Heart left ventricle (tissue), 16 donors: Measurements from ENCODE around the gene NUBPL. TPM values are rescaled to one million over a fixed set of nuclear protein-coding genes. Genes with fewer than 3 reads are reported as not detected.
"Not testable (repeated sequence)": the region's sequence is repeated elsewhere in the genome, so short reads cannot be mapped to it uniquely, and the experiment has no call there.

Source experiments
- ATAC-seq, 4 donors: fragments of 200-7000 bp; cut with Tn5 transposase; one replicate each; pipeline ENCODE4 v1.9.1; 2020 to 2022; ENCODE audit warnings: moderate library complexity in 4 of 4, mild to moderate bottlenecking in 3 of 4, moderate number of reproducible peaks in 1 of 4
- DNase-seq, 5 donors: peaks; one replicate each; pipeline ENCODE4 v3.0.0-alpha.2; 2020
- H3K27ac ChIP-seq, 12 donors: fragments of 200-600 bp; sonication (generic) in 4 of 12; one replicate each; pipeline versions ENCODE4 v1.5.0 to v1.8.0; 2016 to 2022; ENCODE audit warnings: mild to moderate bottlenecking in 2 of 12
- H3K27me3 ChIP-seq, 9 donors: fragments of 200-600 bp; sonication (generic) in 2 of 9; one replicate each; pipeline versions ENCODE4 v1.5.1 to v1.8.0; 2016 to 2022; ENCODE audit warnings: mild to moderate bottlenecking in 3 of 9
- H3K36me3 ChIP-seq, 9 donors: fragments of 200-600 bp; sonication (generic) in 2 of 9; one replicate each; pipeline versions ENCODE4 v1.5.0 to v1.8.0; 2018 to 2022; ENCODE audit warnings: mild to moderate bottlenecking in 2 of 9
- H3K4me1 ChIP-seq, 12 donors: fragments of 200-600 bp; sonication (generic) in 4 of 12; one replicate each; pipeline versions ENCODE4 v1.5.0 to v1.8.0; 2016 to 2022; ENCODE audit warnings: mild to moderate bottlenecking in 3 of 12
- H3K4me3 ChIP-seq, 12 donors: fragments of 200-600 bp; sonication (generic) in 4 of 12; one replicate each; pipeline versions ENCODE4 v1.5.0 to v1.8.0; 2017 to 2022; ENCODE audit warnings: mild to moderate bottlenecking in 9 of 12, moderate library complexity in 4 of 12
- H3K9me3 ChIP-seq, 12 donors: fragments of 200-600 bp; sonication (generic) in 4 of 12; one replicate each; pipeline versions ENCODE4 v1.5.0 to v1.8.0; 2016 to 2022; ENCODE audit warnings: mild to moderate bottlenecking in 1 of 12
- POLR2A ChIP-seq, 2 donors: fragments of 450-650 bp; IDR thresholded peaks; one replicate each; pipeline ENCODE4 v1.6.1; 2017; ENCODE audit warnings: antibody characterized with exemption in 2 of 2, mild to moderate bottlenecking in 2 of 2, moderate library complexity in 2 of 2
- WGBS, 4 donors: extraction: QIAGEN DNeasy Blood & Tissue Kit in 2 of 4; methylation state at CpG; one replicate each; pipeline versions ENCODE4 v1.1.5 to v1.1.7; 2013 to 2018; 5-methylcytosine and 5-hydroxymethylcytosine counted together
- intact Hi-C, 10 donors: fragments of 100-400 bp; cut with DNase I; formaldehyde crosslinking; loops; one replicate each; pipeline versions ENCODE4 v1.11.1 to v1.14.2; 2022
- polyA plus RNA-seq, 2 donors: library from polyadenylated mRNA; stranded (reverse); fragments of 200-250 nt; gene quantifications; one replicate each; pipeline ENCODE4 v1.2.3, GENCODE V29; 2013
- total RNA-seq, 9 donors: library from RNA; depleted of rRNA in 2 of 9; stranded (reverse); fragments of >200 nt in 2 of 9; fragmentation: NEBNext Ultra II Directional in 3 of 9; extraction: Animal tissue kit (Norgen Biotek cat#: 25700) in 3 of 9; gene quantifications; one replicate each; pipeline versions ENCODE4 v1.1.0 to v1.2.4, GENCODE V29; 2016 to 2023
- TF ChIP-seq, protein P1 (sequence below), 12 donors: fragments of 200-600 bp; sonication (generic) in 4 of 12; IDR thresholded peaks; one replicate each; pipeline versions ENCODE4 v1.5.0 to v1.8.0; 2018 to 2022; ENCODE audit warnings: antibody characterized with exemption in 12 of 12, mild to moderate bottlenecking in 5 of 12
- donor health status: ischemic (EF 13 %, LVEDD 7.1; RV severe dilation, severe dysfunction).
- donor health status: healthy with polysubstance abuse.
- donor health status: DM: no; HTN: yes; CAD: no.
- donor health status: DM: no; HTN: no; CAD: no.
- donor health status: ischemic (EF 25% LVEDD 6.9; RV normal size, moderate dysfunction).
- donor health status: ischemic (EF 25% LVEDD 5.7; RV mildly dilated, moderate dysfunction).
- donor health status: healthy.
- donor health status: DM: yes; HTN: yes; CAD: no.
- donor health status: ischemic (EF 35%, LVEDD 5.7; RV mildly dilated, moderate dysfunction).
- donor health status: nonischemic (EF 11% LVEDD 7.7; RV severe dilation, severe dysfunction).
- donor health status: DM: yes; HTN: yes; CAD: no.
- donor health status: PGD.
- donor health status: ischemic (EF 29% LVEDD 5.4; RV normal size, mild dysfunction).
- donor health status: nonischemic (EF 23%, LVEDD 6.1; RV moderate dilation, normal function).

NUBPL gene
- total and polyA plus RNA-seq, 11 donors, result 6.2 to 28.7 (median 18.9) TPM

GRCh38 chr14:31745741-31746140, 184.5 kb downstream of the NUBPL start:
- Histone ChIP-seq H3K36me3 (no peaks in the 10 kb centered on the region), H3K27ac (no peak overlapping the region), H3K27me3 (no peaks in the 10 kb centered on the region), H3K4me3 (no peak overlapping the region), H3K9me3 (peaks cover 0 to 65% (median 40%) of the 10 kb centered on the region in 12 donors), H3K4me1 (no peaks in the 10 kb centered on the region)
- WGBS, 4 donors, result 90 to 95% (median 92%) methylated on average over 6 of the region's 6 CpGs
- intact Hi-C loops, result loop anchor here in 1 of 10 donors (10.0 kb wide), 1 partner anchor 51 kb away; no protein-coding TSS in a partner anchor
- DNase-seq (no peak), ATAC-seq (no peak)
- TF ChIP-seq POLR2A (IDR thresholded peaks at IDR 0.05), result no peak
- TF ChIP-seq, protein P1, sequence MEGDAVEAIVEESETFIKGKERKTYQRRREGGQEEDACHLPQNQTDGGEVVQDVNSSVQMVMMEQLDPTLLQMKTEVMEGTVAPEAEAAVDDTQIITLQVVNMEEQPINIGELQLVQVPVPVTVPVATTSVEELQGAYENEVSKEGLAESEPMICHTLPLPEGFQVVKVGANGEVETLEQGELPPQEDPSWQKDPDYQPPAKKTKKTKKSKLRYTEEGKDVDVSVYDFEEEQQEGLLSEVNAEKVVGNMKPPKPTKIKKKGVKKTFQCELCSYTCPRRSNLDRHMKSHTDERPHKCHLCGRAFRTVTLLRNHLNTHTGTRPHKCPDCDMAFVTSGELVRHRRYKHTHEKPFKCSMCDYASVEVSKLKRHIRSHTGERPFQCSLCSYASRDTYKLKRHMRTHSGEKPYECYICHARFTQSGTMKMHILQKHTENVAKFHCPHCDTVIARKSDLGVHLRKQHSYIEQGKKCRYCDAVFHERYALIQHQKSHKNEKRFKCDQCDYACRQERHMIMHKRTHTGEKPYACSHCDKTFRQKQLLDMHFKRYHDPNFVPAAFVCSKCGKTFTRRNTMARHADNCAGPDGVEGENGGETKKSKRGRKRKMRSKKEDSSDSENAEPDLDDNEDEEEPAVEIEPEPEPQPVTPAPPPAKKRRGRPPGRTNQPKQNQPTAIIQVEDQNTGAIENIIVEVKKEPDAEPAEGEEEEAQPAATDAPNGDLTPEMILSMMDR (IDR thresholded peaks at IDR 0.05), result no peak

GRCh38 chr14:31746326-31746725, 185.1 kb downstream of the NUBPL start:
- Histone ChIP-seq H3K36me3 (no peaks in the 10 kb centered on the region), H3K27ac (no peak overlapping the region), H3K27me3 (no peaks in the 10 kb centered on the region), H3K4me1 (no peaks in the 10 kb centered on the region), H3K9me3 (peaks cover 0 to 60% (median 40%) of the 10 kb centered on the region in 12 donors), H3K4me3 (no peak overlapping the region)
- WGBS, 4 donors, result 99 to 100% (median 99%) methylated on average over 2 of the region's 2 CpGs
- intact Hi-C loops, result loop anchor here in 1 of 10 donors (10.0 kb wide), 1 partner anchor 52 kb away; no protein-coding TSS in a partner anchor
- ATAC-seq (no peak), DNase-seq (no peak)
- no peak for TF ChIP-seq POLR2A (IDR thresholded peaks at IDR 0.05)
- TF ChIP-seq, protein P1 (IDR thresholded peaks at IDR 0.05), result no peak

DNA sequence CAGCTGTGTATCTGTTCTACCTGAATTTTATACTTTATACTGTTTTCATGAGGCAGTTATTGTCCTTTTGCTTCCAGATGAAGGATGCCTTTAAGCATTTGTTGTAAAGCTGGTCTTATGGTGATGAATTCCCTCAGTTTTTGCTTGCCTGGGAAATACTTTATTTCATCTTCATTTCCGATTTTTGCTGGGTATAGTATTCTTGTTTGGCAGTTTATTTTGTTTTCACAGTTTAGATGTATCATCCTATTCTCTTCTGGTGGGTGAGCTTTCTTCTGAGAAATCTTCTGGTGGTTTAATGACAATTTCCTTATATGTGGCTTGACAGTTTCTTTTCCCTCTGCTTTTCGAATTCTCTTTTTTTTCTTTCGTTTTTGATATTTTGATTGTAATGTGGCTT, 188.1 kb downstream of the NUBPL start:
- H3K9me3 ChIP-seq, result peaks cover 0 to 58% (median 40%) of the 10 kb centered on the region in 12 donors
- H3K4me1 ChIP-seq, result no peaks in the 10 kb centered on the region
- no peaks in the 10 kb centered on the region for H3K27me3 ChIP-seq
- no peak overlapping the region for H3K27ac ChIP-seq
- intact Hi-C loops, result loop anchor here in 1 of 10 donors (10.0 kb wide), 1 partner anchor 54 kb away; no protein-coding TSS in a partner anchor
- no peaks in the 10 kb centered on the region for H3K36me3 ChIP-seq
- DNase-seq (no peak), ATAC-seq (no peak)
- no peak for TF ChIP-seq POLR2A (IDR thresholded peaks at IDR 0.05)
- TF ChIP-seq, protein P1 (IDR thresholded peaks at IDR 0.05), result no peak
- H3K4me3 ChIP-seq, result no peak overlapping the region
- WGBS, 4 donors, result 94 to 97% (median 94%) methylated on average over 3 of the region's 3 CpGs

GRCh38 chr14:31751047-31751446, 189.8 kb downstream of the NUBPL start:
- DNase-seq, H3K27me3 ChIP-seq, H3K27ac ChIP-seq, H3K36me3 ChIP-seq, H3K4me1 ChIP-seq, ATAC-seq, intact Hi-C loops, H3K4me3 ChIP-seq: not testable (repeated sequence)
- peaks cover 0 to 49% (median 32%) of the 10 kb centered on the region in 12 donors for H3K9me3 ChIP-seq
- 93 to 100% (median 100%) methylated on average over 1 of the region's 1 CpG for WGBS, 4 donors
